NCI-H187 (cell line): ENCODE measurements around the gene RPLP2.

Experiments used
- DNase-seq, 2 experiments: peaks; one replicate each; lab custom pipeline; 2025; lab: John Stamatoyannopoulos, UW

The RPLP2 gene

DNA sequence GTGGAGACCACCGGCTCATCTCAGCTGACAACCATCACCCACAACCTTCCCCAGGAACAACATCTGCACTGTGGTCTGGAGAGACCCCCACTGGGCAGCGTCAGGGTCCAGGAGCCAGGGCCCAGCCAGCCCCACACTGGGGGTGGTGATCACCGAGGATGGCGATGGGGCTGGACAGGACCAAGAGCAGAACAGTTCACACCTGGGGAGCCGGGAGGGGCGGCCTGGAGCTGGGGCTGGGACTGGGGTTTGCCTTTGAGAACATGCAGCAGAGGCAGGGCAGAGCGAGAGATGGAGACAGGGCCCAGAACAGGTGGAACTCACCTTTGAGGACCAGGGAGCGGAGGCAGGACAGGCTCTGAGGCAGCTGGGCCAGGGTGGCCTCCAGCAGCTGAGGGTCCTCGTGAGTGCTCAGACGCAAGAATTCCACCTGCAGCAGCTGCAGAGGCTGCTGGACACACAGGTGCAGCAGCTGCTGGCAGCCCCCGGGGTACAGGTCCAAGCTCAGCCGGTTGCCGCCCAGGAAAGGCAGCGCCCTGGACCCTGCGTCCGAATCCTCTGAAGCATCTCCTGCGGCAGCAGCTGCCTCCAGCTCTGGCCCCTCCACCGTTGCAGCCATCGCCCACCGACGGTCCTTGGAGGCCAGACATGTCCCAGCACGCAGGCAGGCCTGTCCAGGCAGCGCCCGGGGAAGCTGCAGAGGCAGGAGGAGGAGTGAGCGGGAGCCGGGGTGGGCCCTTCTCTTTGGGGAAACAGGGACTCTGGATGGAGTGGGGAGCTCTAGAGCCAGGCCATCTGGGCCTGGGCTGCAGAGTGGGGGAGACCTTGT is 5.8 kb upstream of the RPLP2 start:
- peak; percentile 72 to 80 for DNase-seq

DNA sequence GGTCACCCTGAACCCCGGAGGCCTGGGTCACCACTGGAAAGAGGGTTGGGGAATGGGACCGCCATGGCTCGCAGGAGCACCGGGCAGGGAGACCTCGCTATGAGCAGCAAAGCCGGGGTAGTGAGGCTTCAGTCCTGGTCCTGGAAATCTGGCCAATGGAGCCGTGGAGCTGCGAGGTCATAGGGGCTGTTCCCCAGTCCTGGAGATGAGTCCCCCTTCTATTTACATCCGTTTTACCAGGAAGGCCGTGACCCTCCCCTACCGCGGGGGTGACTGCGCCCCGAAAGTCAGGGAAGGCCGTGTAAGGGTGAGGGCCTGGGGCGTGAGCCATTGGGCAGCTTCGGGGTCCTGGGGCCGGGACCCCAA is 5.2 kb upstream of the RPLP2 start:
- DNase-seq = peak in 1 of 2 experiments; percentile 72

- no peak for DNase-seq
Observed at GRCh38 chr11:808427-809286, 1.1 kb upstream of the RPLP2 start.

- no peak for DNase-seq
Observed at GRCh38 chr11:810040-810567, 337 bp downstream of the RPLP2 start.

- DNase-seq = no peak
Observed at GRCh38 chr11:811446-812245, 1.9 kb downstream of the RPLP2 start.

GRCh38 chr11:812390-812789 is 2.6 kb downstream of the RPLP2 start:
- no peak for DNase-seq

DNA sequence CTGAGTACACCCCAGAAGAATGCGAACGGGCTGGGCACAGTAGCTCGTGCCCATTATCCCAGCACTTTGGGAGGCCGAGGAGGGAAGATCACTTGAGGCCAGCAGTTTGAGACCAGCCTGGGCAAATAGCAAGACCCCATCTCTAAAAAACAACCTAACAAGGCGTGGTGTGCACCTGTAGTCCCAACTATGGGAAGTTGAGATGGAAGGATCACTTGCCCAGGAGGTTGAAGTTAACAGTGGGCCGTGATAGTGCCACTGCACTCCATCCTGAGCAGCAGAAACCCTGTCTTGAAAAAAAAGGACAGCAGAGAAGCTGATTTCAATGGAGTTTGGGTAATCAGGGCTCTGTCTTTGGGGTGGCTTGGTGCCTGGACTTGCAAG is 3.3 kb downstream of the RPLP2 start:
- no peak for DNase-seq

DNA sequence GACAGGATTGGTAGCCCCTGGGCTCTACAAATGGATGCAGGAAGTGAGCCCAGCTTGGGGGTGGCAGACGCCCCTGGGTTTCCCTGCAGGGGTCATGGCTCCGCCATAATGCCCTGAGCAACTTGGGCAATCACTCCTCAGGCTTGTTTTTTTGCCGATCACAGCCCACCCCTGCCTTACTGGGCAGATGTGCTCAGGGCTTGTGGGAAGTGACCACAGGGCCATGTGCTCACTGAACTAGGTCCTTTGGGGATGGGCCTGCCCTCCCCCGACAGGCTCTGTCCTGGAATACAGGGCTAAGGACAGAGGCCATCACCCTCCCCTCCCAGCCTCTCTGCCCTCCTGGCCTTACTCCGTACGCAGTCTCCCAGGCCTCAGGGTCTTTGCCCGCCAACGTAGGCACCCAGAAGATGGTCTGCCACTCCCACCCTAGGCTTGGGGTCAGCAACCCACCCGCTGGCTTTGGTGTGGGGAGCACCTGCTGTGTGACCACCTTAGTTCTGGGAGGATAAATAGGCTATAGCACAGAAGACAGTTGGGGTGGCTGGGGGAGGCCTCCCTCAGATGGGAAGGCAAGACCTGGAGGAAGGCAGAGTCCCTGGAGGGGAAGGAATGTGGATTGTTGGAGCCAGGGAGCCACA is 3.8 kb downstream of the RPLP2 start:
- DNase-seq = no peak

DNA sequence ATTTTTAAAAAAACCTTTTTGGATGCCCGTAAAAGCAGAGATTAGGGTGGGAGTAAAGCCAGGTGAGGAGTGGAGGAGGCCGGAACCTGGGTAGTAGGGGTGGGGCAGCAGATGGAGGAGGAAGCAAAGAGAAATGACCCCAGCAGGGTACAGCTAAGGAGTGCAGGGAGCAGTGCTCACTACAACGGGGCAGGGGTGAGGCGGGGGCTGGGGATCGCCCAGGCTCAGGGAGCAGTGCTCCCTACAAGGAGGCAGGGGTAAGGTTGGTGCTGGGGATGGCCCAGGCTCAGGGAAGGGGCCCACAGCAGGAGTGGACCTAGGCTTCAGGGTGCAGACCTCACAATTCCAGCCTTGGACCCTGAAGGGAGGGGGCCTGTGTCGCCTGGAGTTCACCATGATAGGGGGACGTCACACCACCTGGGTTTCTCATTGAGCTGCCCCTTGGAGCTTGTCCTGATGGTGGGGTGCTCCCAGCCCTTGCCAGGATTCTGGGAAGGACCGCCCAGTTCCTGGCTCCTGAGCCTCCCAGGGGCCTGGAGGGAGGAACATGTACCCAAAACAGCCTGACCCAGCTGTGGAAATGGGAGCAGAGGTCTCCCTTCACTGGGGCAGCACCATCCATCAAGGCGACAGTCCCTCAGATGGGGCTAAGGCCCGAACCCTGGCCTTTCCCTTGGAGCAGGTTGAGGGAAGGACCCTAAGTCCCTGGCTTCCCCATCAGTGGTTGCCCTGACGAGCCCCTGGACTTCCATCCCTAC is 6.1 kb downstream of the RPLP2 start:
- no peak for DNase-seq

GRCh38 chr11:816433-816779 is 6.6 kb downstream of the RPLP2 start:
- no peak for DNase-seq

- DNase-seq = no peak
Observed at GRCh38 chr11:818396-819128, 8.8 kb downstream of the RPLP2 start, which contains the start of gene PNPLA2. PNPLA2 (plus strand) TSS chr11:818914; CDS start chr11:819719, 805 bp downstream.

DNA sequence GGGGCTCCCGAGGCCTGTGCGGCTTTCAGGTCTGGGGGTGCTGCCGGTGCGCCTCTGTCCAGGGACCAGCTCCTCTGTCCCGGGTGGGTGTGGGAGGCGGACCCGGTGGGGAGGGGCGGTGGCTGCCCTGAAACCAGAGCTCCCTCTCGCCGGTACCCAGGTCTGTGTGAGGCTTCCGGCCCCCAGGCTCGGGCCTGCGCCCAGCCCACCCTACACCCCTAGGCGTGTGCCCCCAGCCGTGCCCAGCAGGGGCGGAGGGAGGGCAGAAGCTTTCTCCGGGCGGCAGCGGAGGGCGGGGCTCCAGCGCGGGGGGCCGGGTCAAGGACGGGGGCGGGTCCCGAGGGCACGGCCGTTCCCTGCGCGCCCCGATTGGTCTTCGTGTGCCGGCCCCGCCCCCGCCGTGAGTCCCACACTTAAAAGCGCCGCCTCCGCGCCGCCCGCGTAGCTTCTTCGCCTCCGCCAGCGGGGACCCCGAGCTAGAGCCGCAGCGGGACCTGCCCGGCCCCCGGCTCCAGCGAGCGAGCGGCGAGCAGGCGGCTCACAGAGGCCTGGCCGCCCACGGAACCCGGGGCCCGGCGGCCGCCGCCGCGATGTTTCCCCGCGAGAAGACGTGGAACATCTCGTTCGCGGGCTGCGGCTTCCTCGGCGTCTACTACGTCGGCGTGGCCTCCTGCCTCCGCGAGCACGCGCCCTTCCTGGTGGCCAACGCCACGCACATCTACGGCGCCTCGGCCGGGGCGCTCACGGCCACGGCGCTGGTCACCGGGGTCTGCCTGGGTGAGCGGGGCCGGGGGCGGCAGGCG is 9.6 kb downstream of the RPLP2 start:
- peak; percentile 68 to 93 for DNase-seq

DNA sequence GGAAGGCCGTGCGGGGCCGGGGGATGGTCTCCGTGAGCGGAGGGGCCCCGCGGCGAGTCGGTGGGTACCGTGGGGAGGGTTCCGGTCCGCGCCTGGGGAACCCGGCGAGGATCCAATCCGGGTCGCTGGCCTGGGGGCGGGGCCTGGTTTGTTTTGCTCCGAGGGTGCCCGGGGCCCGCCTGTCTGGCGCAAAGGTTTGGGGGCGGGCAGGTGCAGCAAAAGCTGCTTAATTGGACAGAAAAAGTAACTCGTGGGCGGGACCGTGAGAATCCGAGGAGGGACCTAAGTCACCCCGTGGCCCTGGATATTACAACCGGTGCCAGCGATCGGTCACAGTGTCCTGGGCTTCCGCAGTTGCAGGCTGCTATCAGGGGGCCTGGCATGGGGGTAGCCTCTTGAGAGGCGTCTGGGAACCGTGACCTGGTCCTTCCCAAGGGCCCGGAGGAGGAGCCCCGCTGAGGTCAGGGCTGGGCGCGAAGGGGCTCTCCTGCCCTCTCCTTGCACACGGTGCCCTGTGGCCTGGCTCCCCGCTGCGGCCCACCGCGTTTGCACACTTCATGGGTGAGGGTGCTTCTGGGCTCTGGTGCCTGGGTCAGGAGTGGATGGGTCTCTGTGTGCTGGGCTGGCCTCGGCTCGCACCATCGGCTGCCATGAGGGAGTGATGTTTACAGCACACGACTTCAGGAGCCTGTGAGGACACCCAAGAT is 10.3 kb downstream of the RPLP2 start:
- peak; percentile 38 to 80 for DNase-seq

GRCh38 chr11:820655-821511 is 11.1 kb downstream of the RPLP2 start:
- DNase-seq = no peak

DNA sequence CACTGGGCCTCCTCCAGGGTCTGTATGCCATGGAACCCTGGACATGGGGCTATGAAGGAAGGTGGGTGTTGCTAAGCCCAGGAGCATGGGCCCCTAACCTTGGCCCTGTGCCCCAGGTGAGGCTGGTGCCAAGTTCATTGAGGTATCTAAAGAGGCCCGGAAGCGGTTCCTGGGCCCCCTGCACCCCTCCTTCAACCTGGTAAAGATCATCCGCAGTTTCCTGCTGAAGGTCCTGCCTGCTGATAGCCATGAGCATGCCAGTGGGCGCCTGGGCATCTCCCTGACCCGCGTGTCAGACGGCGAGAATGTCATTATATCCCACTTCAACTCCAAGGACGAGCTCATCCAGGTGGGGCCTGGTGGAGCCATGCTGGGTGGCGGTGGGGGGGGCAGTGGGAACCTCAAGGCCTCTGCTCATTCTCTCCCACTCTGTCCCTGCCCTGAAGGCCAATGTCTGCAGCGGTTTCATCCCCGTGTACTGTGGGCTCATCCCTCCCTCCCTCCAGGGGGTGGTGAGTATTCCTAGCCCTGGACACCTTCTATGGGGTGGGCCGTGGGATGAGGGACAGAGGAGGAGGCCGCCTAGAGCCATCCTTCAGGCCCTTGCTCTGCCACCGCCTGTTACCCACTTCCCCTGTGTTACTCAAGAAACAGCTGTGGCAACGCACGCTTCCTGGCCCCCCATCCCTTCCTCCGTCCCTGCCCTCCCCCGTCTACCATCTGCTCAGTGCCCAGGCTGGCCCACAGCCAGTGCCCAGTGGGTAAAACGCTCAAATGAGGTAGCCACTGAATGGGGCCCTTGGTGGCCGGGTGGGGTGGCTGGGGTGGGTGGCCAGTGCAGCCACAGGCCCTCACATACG is 12.0 kb downstream of the RPLP2 start:
- no peak for DNase-seq

DNA sequence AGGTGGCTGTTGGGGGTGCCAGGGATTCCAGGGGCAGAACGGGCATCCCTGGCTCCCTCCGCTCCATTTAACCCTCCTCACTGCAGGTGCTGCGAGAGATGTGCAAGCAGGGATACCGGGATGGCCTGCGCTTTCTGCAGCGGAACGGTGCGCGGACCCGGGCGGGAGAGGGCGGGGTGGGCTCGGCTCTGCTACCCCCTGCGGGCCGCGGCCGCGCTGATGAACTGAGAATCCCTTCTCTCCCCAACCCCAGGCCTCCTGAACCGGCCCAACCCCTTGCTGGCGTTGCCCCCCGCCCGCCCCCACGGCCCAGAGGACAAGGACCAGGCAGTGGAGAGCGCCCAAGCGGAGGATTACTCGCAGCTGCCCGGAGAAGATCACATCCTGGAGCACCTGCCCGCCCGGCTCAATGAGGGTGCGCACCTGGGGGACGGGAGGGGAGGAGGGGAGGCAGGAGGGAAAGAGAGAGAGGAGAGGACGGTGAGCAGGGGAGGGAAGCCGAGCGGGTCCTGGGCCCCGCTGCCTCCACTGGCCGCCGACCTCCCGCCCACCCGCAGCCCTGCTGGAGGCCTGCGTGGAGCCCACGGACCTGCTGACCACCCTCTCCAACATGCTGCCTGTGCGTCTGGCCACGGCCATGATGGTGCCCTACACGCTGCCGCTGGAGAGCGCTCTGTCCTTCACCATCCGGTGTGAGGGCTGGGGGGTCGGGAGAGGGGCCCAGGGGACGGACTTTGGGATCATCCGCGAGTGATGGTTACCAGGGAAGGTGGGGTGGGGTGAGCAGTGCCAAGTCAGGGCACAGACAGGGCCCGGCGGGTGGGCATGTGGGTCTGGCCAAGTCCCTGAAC is 13.9 kb downstream of the RPLP2 start:
- DNase-seq = peak; percentile 30 to 48
